Natural killer cell (primary cell): Measurements from ENCODE around the gene SPATA32. TPM values are rescaled to one million over a fixed set of nuclear protein-coding genes. Genes with fewer than 3 reads are reported as not detected.

Experiments used
- ATAC-seq, 3 donors: fragments of 150-1000 bp in 2 of 3; fragments of 200-7000 bp in 1 of 3; cut with Tn5 transposase; 1 replicate in 1 of 3; 2 replicates in 2 of 3; pipeline ENCODE4 v1.10.0; 2021; ENCODE audit warnings: mild to moderate bottlenecking in 2 of 3, moderate library complexity in 2 of 3
- DNase-seq, 2 donors: peaks; one replicate each; pipeline versions ENCODE4 v3.0.0 to v3.0.0-alpha.2; 2013 to 2021; ENCODE audit warnings: mixed read lengths in 1 of 2
- H3K27ac ChIP-seq: one replicate; pipeline ENCODE4 v1.5.1; 2013; ENCODE audit warnings: mild to moderate bottlenecking, low read length
- H3K27me3 ChIP-seq: one replicate; pipeline ENCODE4 v1.6.1; 2013; ENCODE audit warnings: low read length; ENCODE audit not compliant: control insufficient read depth, insufficient read depth
- H3K36me3 ChIP-seq: one replicate; pipeline ENCODE4 v1.6.1; 2013; ENCODE audit warnings: low read length; ENCODE audit not compliant: control insufficient read depth, insufficient read depth
- H3K4me1 ChIP-seq: one replicate; pipeline ENCODE4 v1.6.1; 2013; ENCODE audit warnings: low read length; ENCODE audit not compliant: control insufficient read depth, insufficient read depth
- H3K4me3 ChIP-seq: one replicate; pipeline ENCODE4 v1.5.1; 2013; ENCODE audit warnings: low read length
- H3K9me3 ChIP-seq: one replicate; pipeline ENCODE4 v1.6.1; 2013; ENCODE audit warnings: low read length; ENCODE audit not compliant: control insufficient read depth, insufficient read depth
- H3K27ac Mint-ChIP-seq, 2 donors: one replicate each; pipeline ENCODE4 v1.8.0; 2022; ENCODE audit warnings: mild to moderate bottlenecking in 2 of 2, mixed read lengths in 2 of 2, moderate library complexity in 1 of 2
- H3K27me3 Mint-ChIP-seq, 2 donors: one replicate each; pipeline ENCODE4 v1.8.0; 2022; ENCODE audit warnings: low read depth in 2 of 2, mixed read lengths in 2 of 2
- H3K36me3 Mint-ChIP-seq: one replicate; pipeline ENCODE4 v1.8.0; 2022; ENCODE audit warnings: mixed read lengths
- H3K4me1 Mint-ChIP-seq, 2 donors: one replicate each; pipeline ENCODE4 v1.8.0; 2022; ENCODE audit warnings: mixed read lengths in 2 of 2
- H3K4me3 Mint-ChIP-seq: one replicate; pipeline ENCODE4 v1.8.0; 2022; ENCODE audit warnings: mild to moderate bottlenecking, moderate library complexity, mixed read lengths
- H3K9me3 Mint-ChIP-seq, 2 donors: one replicate each; pipeline ENCODE4 v1.8.0; 2022; ENCODE audit warnings: mixed read lengths in 2 of 2
- WGBS: methylation state at CpG from one replicate; pipeline ENCODE4 v1.1.7; 2013; ENCODE audit warnings: missing lambda C conversion rate; ENCODE audit not compliant: insufficient coverage; 5-methylcytosine and 5-hydroxymethylcytosine counted together
- intact Hi-C: fragments of 100-400 bp; cut with micrococcal nuclease; formaldehyde crosslinking; loops from one replicate; pipeline ENCODE4 v1.14.2; 2022
- total RNA-seq, 4 donors: library from RNA; stranded (reverse); fragments of 120-200 nt in 1 of 4; gene quantifications; one replicate each; pipeline versions ENCODE4 v1.2.3 to v1.2.4, GENCODE V29; 2013 to 2022
- TF ChIP-seq, protein P1 (sequence below): fragments of 200-600 bp; IDR thresholded peaks from one replicate; pipeline ENCODE4 v1.8.0; 2022; ENCODE audit warnings: antibody characterized with exemption

Gene SPATA32
- total RNA-seq, 3 donors from 2014 or later (not counting 1 experiment from before 2014, with no cell fraction given): 0.43 TPM; not detected in 2

DNA sequence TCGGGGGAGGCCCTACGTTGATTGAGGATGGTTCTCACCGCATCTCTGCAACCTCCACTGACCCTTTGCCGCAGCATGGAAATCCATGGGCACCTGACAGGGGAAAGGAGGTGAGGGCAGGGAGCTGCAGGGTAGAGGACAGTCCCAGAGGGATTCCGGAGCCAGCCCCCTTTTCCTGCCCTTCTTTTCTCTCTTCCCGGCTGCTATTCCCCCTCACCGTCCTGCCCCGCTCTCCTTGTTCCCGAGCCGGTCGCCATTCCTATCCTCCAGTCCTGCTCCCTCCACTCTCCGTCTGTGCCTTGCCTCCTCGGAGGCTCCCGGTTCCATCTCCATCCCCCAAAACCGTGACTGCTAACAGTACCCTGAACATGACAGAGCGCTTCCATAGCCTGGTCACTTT lies 4.8 kb downstream of the SPATA32 start:
- 96% methylated on average over 16 of the region's 16 CpGs for WGBS
- no peaks in the 10 kb centered on the region for H3K36me3 Mint-ChIP-seq
- DNase-seq (no peak), ATAC-seq (no peak)
- H3K4me1 Mint-ChIP-seq: peaks cover 19 to 43% of the 10 kb centered on the region in 2 donors
- Histone ChIP-seq H3K27me3 (no peaks in the 10 kb centered on the region), H3K4me3 (no peak overlapping the region), H3K36me3 (no peaks in the 10 kb centered on the region), H3K27ac (no peak overlapping the region), H3K9me3 (no peaks in the 10 kb centered on the region), H3K4me1 (peaks cover 16% of the 10 kb centered on the region)
- no peaks in the 10 kb centered on the region for H3K27me3 Mint-ChIP-seq
- TF ChIP-seq, protein P1, sequence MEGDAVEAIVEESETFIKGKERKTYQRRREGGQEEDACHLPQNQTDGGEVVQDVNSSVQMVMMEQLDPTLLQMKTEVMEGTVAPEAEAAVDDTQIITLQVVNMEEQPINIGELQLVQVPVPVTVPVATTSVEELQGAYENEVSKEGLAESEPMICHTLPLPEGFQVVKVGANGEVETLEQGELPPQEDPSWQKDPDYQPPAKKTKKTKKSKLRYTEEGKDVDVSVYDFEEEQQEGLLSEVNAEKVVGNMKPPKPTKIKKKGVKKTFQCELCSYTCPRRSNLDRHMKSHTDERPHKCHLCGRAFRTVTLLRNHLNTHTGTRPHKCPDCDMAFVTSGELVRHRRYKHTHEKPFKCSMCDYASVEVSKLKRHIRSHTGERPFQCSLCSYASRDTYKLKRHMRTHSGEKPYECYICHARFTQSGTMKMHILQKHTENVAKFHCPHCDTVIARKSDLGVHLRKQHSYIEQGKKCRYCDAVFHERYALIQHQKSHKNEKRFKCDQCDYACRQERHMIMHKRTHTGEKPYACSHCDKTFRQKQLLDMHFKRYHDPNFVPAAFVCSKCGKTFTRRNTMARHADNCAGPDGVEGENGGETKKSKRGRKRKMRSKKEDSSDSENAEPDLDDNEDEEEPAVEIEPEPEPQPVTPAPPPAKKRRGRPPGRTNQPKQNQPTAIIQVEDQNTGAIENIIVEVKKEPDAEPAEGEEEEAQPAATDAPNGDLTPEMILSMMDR: no peak
- no peaks in the 10 kb centered on the region for H3K9me3 Mint-ChIP-seq
- intact Hi-C loops: no loop called here
- H3K27ac Mint-ChIP-seq: no peak overlapping the region
- no peak overlapping the region for H3K4me3 Mint-ChIP-seq

DNA sequence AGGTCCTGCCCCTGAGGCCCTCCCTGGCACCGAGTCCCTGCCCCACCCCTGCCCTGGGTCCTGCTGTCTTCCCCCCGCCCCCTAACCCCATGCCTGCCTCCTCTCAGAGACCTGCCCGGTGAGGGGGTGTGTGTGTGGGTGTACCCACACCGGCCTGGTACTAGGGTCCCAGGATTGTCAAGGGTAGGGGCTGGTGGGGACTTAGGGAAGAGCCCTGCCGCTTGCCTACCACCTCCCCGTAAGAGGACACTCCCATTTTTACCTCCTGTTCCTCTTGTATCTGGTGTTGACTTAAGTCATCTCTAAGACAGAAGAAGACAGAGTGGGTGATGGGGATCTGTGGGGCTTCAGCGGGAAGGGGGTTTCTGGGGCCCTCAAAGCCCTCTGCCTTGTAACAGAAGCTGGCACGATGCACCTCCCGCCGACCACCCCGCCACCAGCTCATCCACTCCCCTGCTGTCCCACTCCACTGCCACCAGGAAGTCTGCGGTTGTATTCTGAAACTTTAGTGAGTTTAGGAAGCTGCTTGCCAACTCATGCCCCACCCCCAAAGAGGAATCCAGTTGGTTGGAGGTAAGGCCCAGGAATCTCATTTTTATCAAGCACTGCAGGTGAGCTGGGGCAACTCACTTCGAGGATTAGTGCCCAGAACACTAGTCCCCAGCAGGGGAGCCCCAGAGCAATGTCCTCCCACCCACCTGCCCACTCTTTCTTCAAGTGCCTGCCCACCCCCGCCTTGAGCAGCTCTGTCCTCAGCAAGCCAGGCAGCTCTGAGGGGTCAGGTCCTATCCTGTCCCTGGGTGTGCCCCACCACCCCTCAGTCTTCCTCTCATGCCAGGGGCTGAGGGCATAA lies 5.6 kb downstream of the SPATA32 start:
- no peaks in the 10 kb centered on the region for H3K36me3 ChIP-seq
- TF ChIP-seq, protein P1: no peak
- no peak overlapping the region for H3K27ac ChIP-seq
- Mint-ChIP-seq H3K4me1 (peaks cover 23 to 39% of the 10 kb centered on the region in 2 donors), H3K27me3 (no peaks in the 10 kb centered on the region), H3K4me3 (no peak overlapping the region), H3K27ac (no peak overlapping the region), H3K9me3 (no peaks in the 10 kb centered on the region), H3K36me3 (no peaks in the 10 kb centered on the region)
- DNase-seq: peak in 1 of 2 donors; percentile 41
- H3K4me3 ChIP-seq: no peak overlapping the region
- 68% methylated on average over 9 of the region's 14 CpGs for WGBS
- no peaks in the 10 kb centered on the region for H3K9me3 ChIP-seq
- intact Hi-C loops: no loop called here
- ATAC-seq: no peak
- no peaks in the 10 kb centered on the region for H3K27me3 ChIP-seq
- peaks cover 8% of the 10 kb centered on the region for H3K4me1 ChIP-seq

DNA sequence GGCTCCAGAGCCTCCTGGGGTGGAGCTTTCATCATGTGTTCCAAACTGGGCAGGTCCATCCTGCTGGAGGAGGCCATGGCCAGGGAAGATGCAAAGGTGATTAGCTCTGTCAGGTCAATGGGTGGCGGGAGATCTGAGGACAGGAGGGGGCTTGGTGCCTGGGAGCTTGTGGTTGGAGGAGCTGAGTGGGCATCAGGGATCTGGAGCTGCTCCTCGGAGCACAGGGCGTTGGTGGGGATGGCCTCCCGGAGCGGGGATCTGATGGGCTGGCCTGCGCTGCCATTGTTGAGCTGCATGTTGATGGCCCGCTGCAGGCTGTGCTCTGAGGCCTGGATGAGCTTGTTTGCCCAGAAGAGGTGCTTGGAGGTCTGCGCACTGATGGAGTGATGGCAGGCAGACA lies 6.5 kb downstream of the SPATA32 start:
- Histone ChIP-seq H3K9me3 (no peaks in the 10 kb centered on the region), H3K27ac (no peak overlapping the region), H3K4me3 (no peak overlapping the region), H3K4me1 (peaks cover 4% of the 10 kb centered on the region), H3K27me3 (no peaks in the 10 kb centered on the region), H3K36me3 (no peaks in the 10 kb centered on the region)
- TF ChIP-seq, protein P1: no peak
- whole genome bisulfite sequencing: 98% methylated on average over 8 of the region's 8 CpGs
- Mint-ChIP-seq H3K4me1 (peaks cover 23 to 36% of the 10 kb centered on the region in 2 donors), H3K9me3 (no peaks in the 10 kb centered on the region), H3K27me3 (no peaks in the 10 kb centered on the region), H3K36me3 (no peaks in the 10 kb centered on the region), H3K4me3 (no peak overlapping the region), H3K27ac (peak overlapping the region in 1 of 2 donors; percentile 57)
- DNase-seq (no peak), ATAC-seq (no peak)
- intact Hi-C loops: no loop called here
